Skin epidermis (tissue), 12 donors: ENCODE results near the gene PSMC6.

Experiments used
- H3K27ac ChIP-seq, 21 experiments: fragments of 200-600 bp; sonication (generic) in 11 of 21; one replicate each; pipeline ENCODE4 v1.5.0; 2020; ENCODE audit warnings: mild to moderate bottlenecking in 3 of 21, inconsistent platforms in 2 of 21, moderate library complexity in 2 of 21
- H3K4me3 ChIP-seq, 7 experiments: fragments of 200-600 bp; sonication (generic) in 2 of 7; one replicate each; pipeline ENCODE4 v1.5.0; 2020; ENCODE audit warnings: inconsistent platforms in 2 of 7, mild to moderate bottlenecking in 2 of 7, moderate library complexity in 1 of 7

Gene PSMC6

DNA sequence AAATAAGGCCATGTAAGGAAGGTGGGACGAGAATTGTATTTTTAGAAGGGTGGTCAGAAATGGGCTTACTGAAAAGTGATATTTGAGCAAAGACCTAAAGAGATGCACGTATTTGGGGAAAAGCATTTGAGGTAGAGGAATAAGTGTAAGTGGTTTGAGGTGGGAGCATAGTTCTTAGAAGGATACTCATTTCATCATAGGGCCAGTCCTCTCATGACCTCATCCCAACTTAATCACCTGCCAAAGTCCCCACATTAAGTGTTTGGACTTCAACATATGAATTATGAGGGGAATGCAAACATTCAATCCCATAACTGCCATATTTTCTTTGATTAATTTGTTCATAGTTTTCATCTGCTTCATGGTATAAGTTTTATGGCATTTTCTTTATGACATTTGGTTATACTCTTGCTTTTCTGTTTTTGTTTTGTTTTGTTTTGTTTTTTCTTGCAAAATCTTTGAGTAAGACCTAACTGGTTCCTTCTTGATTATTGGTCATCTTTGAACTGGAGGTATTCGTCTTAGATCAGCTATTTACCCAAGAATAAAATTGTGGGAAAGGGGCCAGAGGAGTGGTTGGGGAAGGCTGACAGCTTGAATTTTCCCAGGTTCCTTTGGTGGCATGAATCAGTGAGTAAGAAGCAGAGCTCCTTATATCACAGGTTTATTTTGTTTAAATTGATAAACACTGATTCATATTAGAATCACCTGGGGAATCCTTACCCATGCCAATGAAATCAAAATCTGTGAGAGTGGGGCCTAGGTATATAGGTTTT is 60.2 kb downstream of the PSMC6 start:
- no peak overlapping the region for H3K27ac ChIP-seq
- no peak overlapping the region for H3K4me3 ChIP-seq

DNA sequence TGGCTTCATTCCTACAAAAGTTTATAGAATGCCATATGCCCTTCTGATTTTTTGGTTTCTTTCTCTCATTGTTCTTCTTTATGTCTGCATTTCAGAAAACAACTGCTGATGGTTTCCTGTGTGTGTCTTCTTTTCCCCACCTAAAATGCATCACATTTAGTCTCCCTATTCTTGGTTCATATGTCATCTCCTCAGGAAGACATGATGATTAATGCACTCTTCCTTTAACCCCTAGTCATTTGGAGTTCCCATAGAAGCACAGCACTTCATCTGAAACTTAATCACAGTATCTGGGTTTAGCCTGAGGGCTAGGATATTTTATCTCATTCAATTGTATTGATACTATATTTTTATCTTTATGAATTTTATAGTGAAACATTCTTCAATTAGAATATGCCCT is 62.9 kb downstream of the PSMC6 start:
- Histone ChIP-seq H3K27ac (no peak overlapping the region), H3K4me3 (no peak overlapping the region)

DNA sequence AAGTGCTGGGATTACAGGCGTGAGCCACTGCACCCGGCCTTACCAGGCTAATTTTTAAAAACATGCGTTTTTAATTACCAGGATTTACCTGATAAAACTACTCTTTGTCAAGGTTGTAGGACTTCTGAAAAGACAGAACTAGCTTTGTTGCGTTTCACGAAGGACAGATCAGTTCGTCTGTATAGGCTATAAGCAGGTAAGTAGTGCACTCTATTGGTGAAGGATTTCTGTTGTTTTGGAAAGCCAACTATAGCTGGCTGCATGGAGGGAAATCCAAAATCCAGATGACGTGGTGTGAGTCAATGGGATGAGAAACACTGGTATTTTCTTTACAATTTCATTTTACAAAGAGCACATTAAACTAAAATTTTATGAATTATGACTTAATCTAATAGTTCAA is 69.8 kb downstream of the PSMC6 start:
- Histone ChIP-seq H3K4me3 (no peak overlapping the region), H3K27ac (no peak overlapping the region)
